WTC11 (cell line): Measurements from ENCODE around the gene UBE2L3. TPM values are rescaled to one million over a fixed set of nuclear protein-coding genes. Genes with fewer than 3 reads are reported as not detected.

Experiments
- ATAC-seq: fragments of 200-7000 bp; cut with Tn5 transposase; 2 replicates; pipeline ENCODE4 v1.10.0; 2021; ENCODE audit warnings: mild to moderate bottlenecking, moderate library complexity
- CTCF ChIA-PET: fragments of 300-600 bp; sonication (Branson Sonifier 250); formaldehyde crosslinking; loops from one replicate; lab custom pipeline; 2021; ENCODE audit warnings: antibody characterized with exemption; lab: Charles Lee
- POLR2A ChIA-PET: fragments of 350-600 bp; sonication (Branson Sonifier 250); formaldehyde crosslinking; loops from one replicate; lab custom pipeline; 2021; ENCODE audit warnings: antibody characterized with exemption; lab: Charles Lee
- DNase-seq: peaks from one replicate; pipeline ENCODE4 v3.0.0; 2021; ENCODE audit warnings: low spot score
- H3K27ac Mint-ChIP-seq: 2 replicates; pipeline ENCODE4 v1.8.0; 2021; ENCODE audit warnings: mixed read lengths
- H3K27me3 Mint-ChIP-seq: 2 replicates; pipeline ENCODE4 v1.8.0; 2021; ENCODE audit warnings: low read depth, mild to moderate bottlenecking, moderate library complexity, mixed read lengths
- H3K36me3 Mint-ChIP-seq: 2 replicates; pipeline ENCODE4 v1.8.0; 2021; ENCODE audit warnings: mixed read lengths
- H3K4me1 Mint-ChIP-seq: 2 replicates; pipeline ENCODE4 v1.8.0; 2022; ENCODE audit warnings: mixed read lengths
- H3K4me3 Mint-ChIP-seq: 2 replicates; pipeline ENCODE4 v1.8.0; 2021; ENCODE audit warnings: mild to moderate bottlenecking, moderate library complexity, mixed read lengths
- H3K9me3 Mint-ChIP-seq: 2 replicates; pipeline ENCODE4 v1.8.0; 2021; ENCODE audit warnings: mixed read lengths
- ATF1 ChIP-seq: sonication (generic); formaldehyde crosslinking; IDR thresholded peaks from 2 replicates; pipeline ENCODE4 v1.8.1; 2023; ENCODE audit warnings: mild to moderate bottlenecking, moderate library complexity, missing genetic modification reagents
- CBFB ChIP-seq: sonication (generic); formaldehyde crosslinking; IDR thresholded peaks from 2 replicates; pipeline ENCODE4 v1.8.1; 2022; ENCODE audit warnings: mild to moderate bottlenecking, low read depth, missing genetic modification reagents
- CDX4 ChIP-seq: fragments of 250-450 bp; sonication (Bioruptor Pico); IDR thresholded peaks from 2 replicates; pipeline ENCODE4 v1.9.0; 2021; ENCODE audit warnings: moderate library complexity, mild to moderate bottlenecking, inconsistent platforms, borderline replicate concordance
- CTCF ChIP-seq: fragments of 200-600 bp; IDR thresholded peaks from 2 replicates; pipeline ENCODE4 v1.8.0; 2022; ENCODE audit warnings: antibody characterized with exemption
- ESRRA ChIP-seq: sonication (generic); formaldehyde crosslinking; IDR thresholded peaks from 2 replicates; pipeline ENCODE4 v1.8.1; 2022; ENCODE audit warnings: mild to moderate bottlenecking, missing genetic modification reagents, borderline replicate concordance
- FOXK1 ChIP-seq: sonication (generic); formaldehyde crosslinking; IDR thresholded peaks from 2 replicates; pipeline ENCODE4 v1.8.0; 2022; ENCODE audit warnings: mild to moderate bottlenecking, moderate library complexity, missing genetic modification reagents
- FOXP1 ChIP-seq: sonication (generic); formaldehyde crosslinking; IDR thresholded peaks from 2 replicates; pipeline ENCODE4 v1.8.0; 2022; ENCODE audit warnings: missing genetic modification reagents, mild to moderate bottlenecking, moderate library complexity, borderline replicate concordance
- GABPB1 ChIP-seq: sonication (generic); formaldehyde crosslinking; IDR thresholded peaks from 2 replicates; pipeline ENCODE4 v1.8.1; 2023; ENCODE audit warnings: mild to moderate bottlenecking, missing genetic modification reagents
- GRHL2 ChIP-seq: fragments of 250-450 bp; sonication (Bioruptor Pico); IDR thresholded peaks from 2 replicates; pipeline ENCODE4 v1.8.0; 2022; ENCODE audit warnings: mild to moderate bottlenecking, moderate library complexity; ENCODE audit not compliant: insufficient replicate concordance, severe bottlenecking
- GTF2I ChIP-seq: fragments of 250-450 bp; sonication (Bioruptor Pico); conservative IDR thresholded peaks from 2 replicates; pipeline ENCODE4 v1.4.0; 2021; ENCODE audit warnings: mild to moderate bottlenecking
- HMGXB4 ChIP-seq: sonication (generic); formaldehyde crosslinking; IDR thresholded peaks from 2 replicates; pipeline ENCODE4 v1.8.1; 2023; ENCODE audit warnings: mild to moderate bottlenecking, moderate library complexity, missing genetic modification reagents
- IRF2 ChIP-seq: sonication (generic); formaldehyde crosslinking; IDR thresholded peaks from 2 replicates; pipeline ENCODE4 v1.8.0; 2022; ENCODE audit warnings: low read depth, missing genetic modification reagents, borderline replicate concordance
- KAT7 ChIP-seq: sonication (generic); formaldehyde crosslinking; IDR thresholded peaks from 2 replicates; pipeline ENCODE4 v1.8.1; 2023; ENCODE audit warnings: missing genetic modification reagents, mild to moderate bottlenecking, borderline replicate concordance
- MXD4 ChIP-seq: fragments of 250-450 bp; sonication (Bioruptor Pico); IDR thresholded peaks from 2 replicates; pipeline ENCODE4 v1.8.0; 2021; ENCODE audit warnings: mild to moderate bottlenecking, moderate library complexity, borderline replicate concordance
- NFE2L1 ChIP-seq: sonication (generic); formaldehyde crosslinking; IDR thresholded peaks from 2 replicates; pipeline ENCODE4 v1.8.1; 2023; ENCODE audit warnings: missing genetic modification reagents
- NR3C1 ChIP-seq: sonication (generic); formaldehyde crosslinking; conservative IDR thresholded peaks from 2 replicates; pipeline ENCODE4 v1.8.1; 2023; ENCODE audit warnings: low read depth, mild to moderate bottlenecking, missing genetic modification reagents
- OVOL2 ChIP-seq: fragments of 250-450 bp; sonication (Bioruptor Pico); IDR thresholded peaks from 2 replicates; pipeline ENCODE4 v1.9.0; 2021; ENCODE audit warnings: mild to moderate bottlenecking, borderline replicate concordance
- RELA ChIP-seq: sonication (generic); formaldehyde crosslinking; IDR thresholded peaks from 2 replicates; pipeline ENCODE4 v1.8.1; 2022; ENCODE audit warnings: missing genetic modification reagents, mild to moderate bottlenecking, borderline replicate concordance
- RORB ChIP-seq: fragments of 250-450 bp; sonication (Bioruptor Pico); IDR thresholded peaks from 2 replicates; pipeline ENCODE4 v1.9.0; 2021; ENCODE audit warnings: mild to moderate bottlenecking
- SOX15 ChIP-seq: fragments of 250-450 bp; sonication (Bioruptor Pico); IDR thresholded peaks from 2 replicates; pipeline ENCODE4 v1.9.0; 2021; ENCODE audit warnings: mild to moderate bottlenecking
- TEAD1 ChIP-seq: sonication (generic); formaldehyde crosslinking; IDR thresholded peaks from 2 replicates; pipeline ENCODE4 v1.8.0; 2022; ENCODE audit warnings: mild to moderate bottlenecking, missing genetic modification reagents
- ZMAT4 ChIP-seq: fragments of 250-450 bp; sonication (Bioruptor Pico); IDR thresholded peaks from 2 replicates; pipeline ENCODE4 v1.9.0; 2021; ENCODE audit warnings: mild to moderate bottlenecking
- ZNF121 ChIP-seq: sonication (generic); formaldehyde crosslinking; IDR thresholded peaks from 2 replicates; pipeline ENCODE4 v1.8.0; 2023; ENCODE audit warnings: missing genetic modification reagents
- ZNF138 ChIP-seq: sonication (generic); formaldehyde crosslinking; conservative IDR thresholded peaks from 2 replicates; pipeline ENCODE4 v1.8.1; 2022; ENCODE audit warnings: mild to moderate bottlenecking, moderate library complexity, missing genetic modification reagents
- ZNF219 ChIP-seq: sonication (generic); formaldehyde crosslinking; IDR thresholded peaks from 2 replicates; pipeline ENCODE4 v1.8.0; 2023; ENCODE audit warnings: missing genetic modification reagents, mild to moderate bottlenecking, borderline replicate concordance
- total RNA-seq: library from RNA; stranded (reverse); gene quantifications from 3 replicates; pipeline ENCODE4 v1.2.3, GENCODE V29; 2021

Gene UBE2L3
- total RNA-seq, 1 experiment from 2014 or later: 79.1 TPM

- no peak overlapping the region for H3K4me3 Mint-ChIP-seq
- no peaks in the 10 kb centered on the region; the same call in 1 of the 2 replicates for H3K27me3 Mint-ChIP-seq
- H3K36me3 Mint-ChIP-seq: no peaks in the 10 kb centered on the region
- ChIA-PET POLR2A (no interaction called here), CTCF (no interaction called here)
- no peaks in the 10 kb centered on the region for H3K9me3 Mint-ChIP-seq
- no peak for TF ChIP-seq ZNF138 (CRISPR knock-in tag)
- no peak for TF ChIP-seq ATF1 (CRISPR knock-in tag)
- TF ChIP-seq FOXP1: no peak
- TF ChIP-seq KAT7: no peak
- TF ChIP-seq RELA (CRISPR knock-in tag): no peak
- TF ChIP-seq RORB (CRISPR knock-in tag): no peak
- no peak for TF ChIP-seq FOXK1
- no peak for TF ChIP-seq ZMAT4 (CRISPR knock-in tag)
- TF ChIP-seq CTCF: no peak
- no peak for TF ChIP-seq GRHL2 (CRISPR knock-in tag)
- no peak for TF ChIP-seq SOX15 (CRISPR knock-in tag)
- TF ChIP-seq MXD4 (CRISPR knock-in tag): no peak
- DNase-seq (no peak), ATAC-seq (no peak)
- H3K4me1 Mint-ChIP-seq: peaks cover 5% of the 10 kb centered on the region
- no peak overlapping the region for H3K27ac Mint-ChIP-seq
These were observed 3.6 kb upstream of the UBE2L3 start for GRCh38 chr22:21563912-21564311.

GRCh38 chr22:21564411-21564810 lies 3.1 kb upstream of the UBE2L3 start:
- ChIA-PET CTCF (no interaction called here), POLR2A (no interaction called here)
- no peak for ATAC-seq
- no peak for DNase-seq
- H3K27me3 Mint-ChIP-seq: no peaks in the 10 kb centered on the region; the same call in 1 of the 2 replicates
- H3K9me3 Mint-ChIP-seq: no peaks in the 10 kb centered on the region
- H3K4me3 Mint-ChIP-seq: no peak overlapping the region
- TF ChIP-seq ZNF121 (CRISPR knock-in tag): no peak
- no peak for TF ChIP-seq CBFB (CRISPR knock-in tag)
- no peak for TF ChIP-seq NFE2L1 (CRISPR knock-in tag)
- TF ChIP-seq GABPB1: no peak
- no peak for TF ChIP-seq GTF2I (CRISPR knock-in tag)
- no peak for TF ChIP-seq GRHL2 (CRISPR knock-in tag)
- no peak for TF ChIP-seq MXD4 (CRISPR knock-in tag)
- TF ChIP-seq OVOL2 (CRISPR knock-in tag): no peak
- TF ChIP-seq CDX4 (CRISPR knock-in tag): no peak
- TF ChIP-seq ESRRA (CRISPR knock-in tag): no peak
- TF ChIP-seq FOXP1: no peak
- no peak for TF ChIP-seq TEAD1 (CRISPR knock-in tag)
- no peak for TF ChIP-seq IRF2
- TF ChIP-seq NR3C1 (CRISPR knock-in tag): no peak
- no peak for TF ChIP-seq HMGXB4 (CRISPR knock-in tag)
- TF ChIP-seq ZNF219 (CRISPR knock-in tag): no peak
- no peak overlapping the region for H3K27ac Mint-ChIP-seq
- H3K36me3 Mint-ChIP-seq: no peaks in the 10 kb centered on the region
- peaks cover 10% of the 10 kb centered on the region for H3K4me1 Mint-ChIP-seq
